Heart right ventricle (tissue), 16 donors: ENCODE results near the gene FADS1. TPM values are rescaled to one million over a fixed set of nuclear protein-coding genes. Genes with fewer than 3 reads are reported as not detected.

Source experiments
- ATAC-seq, 8 donors: fragments of 200-7000 bp; cut with Tn5 transposase; one replicate each; pipeline ENCODE4 v1.9.1; 2020; ENCODE audit warnings: mild to moderate bottlenecking in 8 of 8, moderate library complexity in 8 of 8, moderate number of reproducible peaks in 1 of 8
- DNase-seq, 2 donors: peaks; one replicate each; pipeline ENCODE4 v3.0.0-alpha.2; 2020
- H3K27ac ChIP-seq, 10 donors: fragments of 200-600 bp; sonication (generic) in 2 of 10; one replicate each; pipeline versions ENCODE4 v1.5.0 to v1.8.0; 2020 to 2022; ENCODE audit warnings: mild to moderate bottlenecking in 3 of 10
- H3K27me3 ChIP-seq, 7 donors: fragments of 200-600 bp; one replicate each; pipeline ENCODE4 v1.8.0; 2021 to 2022; ENCODE audit warnings: mild to moderate bottlenecking in 2 of 7
- H3K36me3 ChIP-seq, 9 donors: fragments of 200-600 bp; sonication (generic) in 1 of 9; one replicate each; pipeline versions ENCODE4 v1.5.0 to v1.8.0; 2020 to 2022; ENCODE audit warnings: mild to moderate bottlenecking in 2 of 9
- H3K4me1 ChIP-seq, 9 donors: fragments of 200-600 bp; sonication (generic) in 1 of 9; one replicate each; pipeline versions ENCODE4 v1.5.0 to v1.8.0; 2020 to 2022; ENCODE audit warnings: mild to moderate bottlenecking in 4 of 9
- H3K4me3 ChIP-seq, 10 donors: fragments of 200-600 bp; sonication (generic) in 2 of 10; one replicate each; pipeline versions ENCODE4 v1.5.0 to v1.8.0; 2020 to 2022; ENCODE audit warnings: mild to moderate bottlenecking in 7 of 10, moderate library complexity in 2 of 10
- H3K9me3 ChIP-seq, 11 donors: fragments of 200-600 bp in 10 of 11; sonication (generic) in 2 of 11; one replicate each; pipeline versions ENCODE4 v1.5.0 to v1.8.0; 2013 to 2022; ENCODE audit warnings: mild to moderate bottlenecking in 2 of 11, control low read depth in 1 of 11, moderate library complexity in 1 of 11
- WGBS, 2 donors: extraction: QIAGEN DNeasy Blood & Tissue Kit; methylation state at CpG; one replicate each; pipeline ENCODE4 v1.1.7; 2013; ENCODE audit warnings: inconsistent platforms in 1 of 2; 5-methylcytosine and 5-hydroxymethylcytosine counted together
- intact Hi-C, 10 donors: fragments of 100-400 bp; cut with DNase I; formaldehyde crosslinking; loops; one replicate each; pipeline versions ENCODE4 v1.11.1 to v1.14.2; 2022
- polyA plus RNA-seq, 2 donors: library from polyadenylated mRNA; stranded (reverse); fragments of 200-250 nt; gene quantifications; one replicate each; pipeline ENCODE4 v1.2.3, GENCODE V29; 2013
- total RNA-seq, 10 donors: library from RNA; stranded (reverse); fragmentation: NEBNext Ultra II Directional in 3 of 10; extraction: Animal tissue kit (Norgen Biotek cat#: 25700) in 3 of 10; gene quantifications; one replicate each; pipeline versions ENCODE4 v1.2.1 to v1.2.4, GENCODE V29; 2021 to 2023
- TF ChIP-seq, protein P1 (sequence below), 9 donors: fragments of 200-600 bp; sonication (generic) in 2 of 9; IDR thresholded peaks; one replicate each; pipeline versions ENCODE4 v1.5.0 to v1.8.0; 2021 to 2022; ENCODE audit warnings: antibody characterized with exemption in 9 of 9, mild to moderate bottlenecking in 5 of 9, moderate library complexity in 1 of 9
- donor health status: Arrhythmogenic right ventricular cardiomyopathy.
- donor health status: ischemic (EF 13 %, LVEDD 7.1; RV severe dilation, severe dysfunction).
- donor health status: healthy with polysubstance abuse.
- donor health status: DM: no; HTN: yes; CAD: no.
- donor health status: DM: no; HTN: no; CAD: no.
- donor health status: ischemic (EF 25% LVEDD 6.9; RV normal size, moderate dysfunction).
- donor health status: ischemic (EF 25% LVEDD 5.7; RV mildly dilated, moderate dysfunction).
- donor health status: healthy.
- donor health status: DM: yes; HTN: yes; CAD: no.
- donor health status: Ischemic cardiomyopathy.
- donor health status: ischemic (EF 35%, LVEDD 5.7; RV mildly dilated, moderate dysfunction).
- donor health status: nonischemic (EF 11% LVEDD 7.7; RV severe dilation, severe dysfunction).
- donor health status: DM: yes; HTN: yes; CAD: no.
- donor health status: PGD.
- donor health status: ischemic (EF 29% LVEDD 5.4; RV normal size, mild dysfunction).
- donor health status: nonischemic (EF 23%, LVEDD 6.1; RV moderate dilation, normal function).

FADS1 gene
- total and polyA plus RNA-seq, 12 donors = 13.8 to 37.4 (median 25.4) TPM

DNA sequence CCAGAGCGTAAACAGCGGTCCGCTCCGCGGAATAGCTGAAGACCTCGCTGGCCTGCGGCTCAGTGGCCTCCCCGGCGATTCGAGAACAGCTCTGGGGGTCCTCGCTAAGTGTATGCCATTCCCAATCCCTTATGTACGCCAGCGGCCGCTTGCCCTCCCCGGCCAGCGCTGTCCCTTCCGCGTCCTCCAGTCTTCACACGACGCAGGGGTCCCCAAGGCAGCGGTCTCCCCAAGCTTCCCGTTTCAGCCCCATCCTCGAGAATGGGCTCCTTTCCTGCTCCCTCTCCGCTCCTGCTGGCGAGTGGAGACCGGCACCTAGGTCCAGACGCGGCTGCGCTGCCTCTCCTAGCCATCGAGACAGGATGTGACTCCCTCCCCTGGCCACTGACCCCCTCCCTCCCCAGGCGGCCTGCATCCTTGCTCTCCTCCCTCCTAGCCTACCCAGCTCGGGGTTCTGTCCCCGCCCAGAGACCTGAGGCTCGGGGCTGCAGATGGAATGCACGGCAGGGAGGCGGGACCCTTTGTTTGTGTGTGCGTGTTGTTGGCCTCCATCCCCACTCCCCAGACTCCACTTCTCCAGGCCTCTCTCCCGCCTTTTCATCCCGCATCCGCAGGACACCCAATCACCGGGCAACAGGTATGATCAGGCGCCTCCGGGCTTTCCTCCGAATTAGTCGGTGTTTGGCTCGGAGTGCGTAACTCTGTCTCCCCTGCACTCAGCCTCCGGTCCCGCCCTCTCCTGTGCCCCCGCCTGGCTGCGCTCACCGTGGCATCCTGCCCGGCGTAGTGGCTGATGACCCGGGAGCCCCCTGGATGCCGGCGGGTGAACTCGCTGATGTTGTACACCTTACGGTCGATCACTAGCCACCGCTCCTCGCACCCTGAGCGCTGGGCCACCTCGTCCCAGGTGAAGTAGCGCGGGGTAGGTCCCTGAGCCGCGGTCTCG, 740 bp downstream of the FADS1 start:
- peaks cover 4 to 29% (median 10%) of the 10 kb centered on the region in 9 donors for H3K4me1 ChIP-seq
- peaks cover 0 to 24% (median 11%) of the 10 kb centered on the region in 9 donors for H3K36me3 ChIP-seq
- TF ChIP-seq, protein P1, sequence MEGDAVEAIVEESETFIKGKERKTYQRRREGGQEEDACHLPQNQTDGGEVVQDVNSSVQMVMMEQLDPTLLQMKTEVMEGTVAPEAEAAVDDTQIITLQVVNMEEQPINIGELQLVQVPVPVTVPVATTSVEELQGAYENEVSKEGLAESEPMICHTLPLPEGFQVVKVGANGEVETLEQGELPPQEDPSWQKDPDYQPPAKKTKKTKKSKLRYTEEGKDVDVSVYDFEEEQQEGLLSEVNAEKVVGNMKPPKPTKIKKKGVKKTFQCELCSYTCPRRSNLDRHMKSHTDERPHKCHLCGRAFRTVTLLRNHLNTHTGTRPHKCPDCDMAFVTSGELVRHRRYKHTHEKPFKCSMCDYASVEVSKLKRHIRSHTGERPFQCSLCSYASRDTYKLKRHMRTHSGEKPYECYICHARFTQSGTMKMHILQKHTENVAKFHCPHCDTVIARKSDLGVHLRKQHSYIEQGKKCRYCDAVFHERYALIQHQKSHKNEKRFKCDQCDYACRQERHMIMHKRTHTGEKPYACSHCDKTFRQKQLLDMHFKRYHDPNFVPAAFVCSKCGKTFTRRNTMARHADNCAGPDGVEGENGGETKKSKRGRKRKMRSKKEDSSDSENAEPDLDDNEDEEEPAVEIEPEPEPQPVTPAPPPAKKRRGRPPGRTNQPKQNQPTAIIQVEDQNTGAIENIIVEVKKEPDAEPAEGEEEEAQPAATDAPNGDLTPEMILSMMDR (IDR thresholded peaks at IDR 0.05) = no peak
- peak overlapping the region; percentile 50 to 93 (median 76) for H3K4me3 ChIP-seq
- H3K9me3 ChIP-seq = no peaks in the 10 kb centered on the region
- peak overlapping the region; percentile 93 to 100 (median 99) for H3K27ac ChIP-seq
- intact Hi-C loops = loop anchor here in 7 of 10 donors (2.0 to 10.0 kb wide), 7 partner anchors 15 to 156 kb away; partner anchors contain the start of gene FADS3 (in 1 of the 7)
- H3K27me3 ChIP-seq = peaks cover 0 to 9% (median 0%) of the 10 kb centered on the region in 7 donors
- DNase-seq (peak; percentile 73 to 81), ATAC-seq (peak; percentile 42 to 77 (median 62))
- 0% methylated on average over 69 of the region's 69 CpGs for WGBS, 2 donors

DNA sequence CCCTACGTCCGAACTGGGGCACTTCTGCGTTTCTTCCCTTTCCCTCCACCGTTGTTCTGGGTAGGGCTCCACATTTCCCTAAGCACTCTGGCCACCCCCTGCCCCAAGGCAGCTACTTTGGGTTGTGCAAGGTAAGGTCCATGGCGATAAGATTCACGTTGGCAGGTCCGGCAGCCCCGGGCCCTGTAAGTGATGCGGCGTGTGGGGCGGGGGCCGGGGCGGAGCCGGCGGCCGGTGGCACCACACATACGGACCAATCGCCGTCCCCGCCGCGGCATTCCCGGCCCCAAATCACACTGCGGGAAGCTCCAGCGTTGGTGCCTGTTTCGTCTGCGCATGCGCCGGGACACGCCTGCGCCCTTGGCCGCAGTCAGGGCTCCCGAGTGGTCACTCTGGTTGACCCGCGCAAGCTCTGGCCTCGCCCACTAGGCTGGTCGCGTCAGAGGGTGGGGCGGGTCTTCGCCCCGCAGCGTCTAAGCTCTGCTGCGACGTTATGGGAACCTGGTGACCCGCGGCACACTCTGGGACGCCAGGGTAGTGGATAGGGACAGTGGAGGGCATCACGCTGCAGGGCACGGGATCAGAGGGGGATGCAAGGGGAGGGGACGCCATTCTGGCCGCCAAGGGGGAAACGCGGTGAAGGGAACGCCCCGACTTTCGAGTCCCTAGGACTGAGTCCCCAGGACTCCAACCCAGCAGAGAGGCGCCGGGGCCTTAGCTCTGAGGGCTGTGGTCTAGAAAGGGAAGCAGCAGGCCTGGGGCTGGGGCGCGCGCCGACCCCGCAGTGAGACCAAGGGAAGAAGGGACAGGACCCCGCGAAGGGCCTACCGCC, 1.6 kb downstream of the FADS1 start:
- Histone ChIP-seq H3K36me3 (peaks cover 0 to 33% (median 20%) of the 10 kb centered on the region in 9 donors), H3K4me3 (peak overlapping the region; percentile 50 to 93 (median 76)), H3K27me3 (peaks cover 0 to 9% (median 0%) of the 10 kb centered on the region in 7 donors), H3K9me3 (no peaks in the 10 kb centered on the region), H3K4me1 (peaks cover 4 to 29% (median 10%) of the 10 kb centered on the region in 9 donors), H3K27ac (peak overlapping the region; percentile 93 to 100 (median 99))
- TF ChIP-seq, protein P1 (IDR thresholded peaks at IDR 0.05) = no peak
- intact Hi-C loops = loop anchor here in 7 of 10 donors (5.0 to 10.0 kb wide), 6 partner anchors 37 to 157 kb away; partner anchors contain the start of gene FADS3 (in 1 of the 7)
- ATAC-seq (peak; percentile 95 to 98 (median 96)), DNase-seq (peak; percentile 98)
- 1% methylated on average over 62 to 66 of the region's 66 CpGs for WGBS, 2 donors

DNA sequence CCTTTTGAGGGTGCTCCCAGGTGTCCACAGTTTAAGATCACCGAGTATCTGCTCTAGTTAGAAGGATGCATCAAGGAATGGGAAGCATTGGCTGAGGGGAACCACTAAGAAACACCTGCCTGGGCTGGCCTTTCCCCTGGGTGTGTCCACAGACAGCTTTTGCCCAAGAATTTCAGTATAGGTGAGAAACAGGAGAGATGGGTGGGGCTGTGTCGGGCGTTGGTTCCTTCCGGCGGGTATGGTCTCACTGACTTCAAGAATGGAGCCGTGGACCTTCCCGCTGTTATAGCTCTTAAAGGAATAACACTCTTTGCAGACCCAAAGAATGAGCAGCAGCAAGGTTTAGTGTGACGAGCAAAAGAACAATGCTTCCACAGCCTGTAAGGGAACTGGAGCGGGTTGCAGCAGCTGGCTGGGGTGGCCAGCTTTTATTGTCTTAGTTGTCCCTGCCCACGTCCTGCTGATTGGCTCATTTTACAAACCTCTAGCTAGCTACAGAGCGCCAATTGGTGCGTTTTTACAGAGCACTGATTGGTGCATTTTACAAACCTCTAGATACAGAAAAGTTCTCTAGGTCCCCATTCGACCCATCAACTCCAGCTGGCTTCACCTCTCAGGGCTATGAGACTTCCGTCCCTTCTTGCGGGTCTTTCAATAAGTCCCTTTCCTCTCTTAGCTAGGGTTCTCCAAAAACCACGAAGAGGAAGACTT, 2.4 kb downstream of the FADS1 start:
- WGBS, 2 donors = 76% methylated on average over 16 of the region's 16 CpGs
- peak overlapping the region; percentile 93 to 100 (median 99) for H3K27ac ChIP-seq
- no peaks in the 10 kb centered on the region for H3K9me3 ChIP-seq
- peak overlapping the region in 9 of 10 donors; percentile 66 to 93 (median 77) for H3K4me3 ChIP-seq
- peaks cover 4 to 29% (median 10%) of the 10 kb centered on the region in 9 donors for H3K4me1 ChIP-seq
- H3K27me3 ChIP-seq = peaks cover 0 to 9% (median 0%) of the 10 kb centered on the region in 7 donors
- DNase-seq (peak in 1 of 2 donors; percentile 58), ATAC-seq (peak in 6 of 8 donors; percentile 2 to 32 (median 6))
- peaks cover 0 to 41% (median 25%) of the 10 kb centered on the region in 9 donors for H3K36me3 ChIP-seq
- TF ChIP-seq, protein P1 (IDR thresholded peaks at IDR 0.05) = no peak
- intact Hi-C loops = loop anchor here in 1 of 10 donors (10.0 kb wide), 1 partner anchor 50 kb away; no protein-coding TSS in a partner anchor
